Activated CD4-positive, alpha-beta T cell treated with anti-CD3 and anti-CD28 coated beads, Interleukin-2, amount 50 U/mL, for 24 hours (primary cell): Measurements from ENCODE around the gene IL18RAP.

Experiments used
- DNase-seq, 2 donors: peaks; one replicate each; pipeline ENCODE4 v3.0.0-alpha.2; 2020; ENCODE audit warnings: low read depth in 1 of 2, low spot score in 1 of 2

Gene IL18RAP

GRCh38 chr2:102494570-102494969, 71.6 kb downstream of the IL18RAP start:
- DNase-seq, result no peak

- DNase-seq, result no peak
These were observed 75.5 kb downstream of the IL18RAP start for GRCh38 chr2:102498414-102498813.

GRCh38 chr2:102499558-102499957, 76.6 kb downstream of the IL18RAP start:
- no peak for DNase-seq
